Measurements from ENCODE around the gene RUSC2. TPM values are rescaled to one million over a fixed set of nuclear protein-coding genes. Genes with fewer than 3 reads are reported as not detected.
A peak's percentile ranks its signal among the peaks of the same experiment; 100 is the strongest.

The RUSC2 gene
- total RNA-seq, 4 donors from 2014 or later, result 10.0 to 60.2 (median 16.8) TPM

DNA sequence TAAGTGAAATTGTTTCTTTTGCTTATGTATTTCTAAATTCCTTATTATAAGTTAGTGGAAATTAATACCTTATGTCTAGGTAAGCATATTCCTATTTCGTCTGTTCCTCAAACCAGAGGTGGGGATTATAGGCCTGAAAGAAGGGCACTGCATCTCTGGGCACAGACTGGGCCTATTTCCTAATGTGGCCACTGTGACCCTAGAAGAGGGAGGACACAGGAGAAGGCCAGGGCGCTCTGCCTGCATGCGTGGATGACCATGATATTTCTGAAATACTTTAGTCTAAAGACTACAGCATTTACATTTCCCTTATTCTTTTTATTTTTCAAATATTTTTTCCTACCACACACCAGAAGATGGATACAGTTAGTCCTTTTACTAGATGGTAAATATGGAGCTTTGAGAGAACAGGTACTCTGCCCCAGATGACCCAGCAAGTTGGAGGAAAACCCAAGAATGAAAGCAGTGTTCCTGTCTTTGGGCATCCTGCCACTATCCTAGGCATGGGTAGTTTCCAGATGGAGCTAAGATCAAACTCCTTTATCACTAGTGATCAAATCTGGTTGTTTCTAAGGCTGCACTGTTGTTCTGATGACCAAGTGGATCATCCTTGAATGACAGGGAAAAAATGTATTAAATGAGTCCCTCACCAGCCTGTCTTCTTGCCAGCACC is 27.8 kb downstream of the RUSC2 start:
- intact Hi-C loops (cut with DNase I; ENCODE audit: low total_unique reads), result no loop called here
- no peak for DNase-seq
- H3K9me3 ChIP-seq, result no peaks in the 10 kb centered on the region
- no peak overlapping the region for H3K4me3 ChIP-seq
- peaks cover 33 to 35% of the 10 kb centered on the region in 2 donors for H3K4me1 ChIP-seq
- H3K36me3 ChIP-seq, result no peaks in the 10 kb centered on the region
- H3K27ac ChIP-seq, result peak overlapping the region; percentile 75 to 86
- H3K27me3 ChIP-seq, result no peaks in the 10 kb centered on the region
- TF ChIP-seq, protein P1, sequence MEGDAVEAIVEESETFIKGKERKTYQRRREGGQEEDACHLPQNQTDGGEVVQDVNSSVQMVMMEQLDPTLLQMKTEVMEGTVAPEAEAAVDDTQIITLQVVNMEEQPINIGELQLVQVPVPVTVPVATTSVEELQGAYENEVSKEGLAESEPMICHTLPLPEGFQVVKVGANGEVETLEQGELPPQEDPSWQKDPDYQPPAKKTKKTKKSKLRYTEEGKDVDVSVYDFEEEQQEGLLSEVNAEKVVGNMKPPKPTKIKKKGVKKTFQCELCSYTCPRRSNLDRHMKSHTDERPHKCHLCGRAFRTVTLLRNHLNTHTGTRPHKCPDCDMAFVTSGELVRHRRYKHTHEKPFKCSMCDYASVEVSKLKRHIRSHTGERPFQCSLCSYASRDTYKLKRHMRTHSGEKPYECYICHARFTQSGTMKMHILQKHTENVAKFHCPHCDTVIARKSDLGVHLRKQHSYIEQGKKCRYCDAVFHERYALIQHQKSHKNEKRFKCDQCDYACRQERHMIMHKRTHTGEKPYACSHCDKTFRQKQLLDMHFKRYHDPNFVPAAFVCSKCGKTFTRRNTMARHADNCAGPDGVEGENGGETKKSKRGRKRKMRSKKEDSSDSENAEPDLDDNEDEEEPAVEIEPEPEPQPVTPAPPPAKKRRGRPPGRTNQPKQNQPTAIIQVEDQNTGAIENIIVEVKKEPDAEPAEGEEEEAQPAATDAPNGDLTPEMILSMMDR (IDR thresholded peaks at IDR 0.05), result no peak
- TF ChIP-seq POLR2A (IDR thresholded peaks at IDR 0.05), result no peak

DNA sequence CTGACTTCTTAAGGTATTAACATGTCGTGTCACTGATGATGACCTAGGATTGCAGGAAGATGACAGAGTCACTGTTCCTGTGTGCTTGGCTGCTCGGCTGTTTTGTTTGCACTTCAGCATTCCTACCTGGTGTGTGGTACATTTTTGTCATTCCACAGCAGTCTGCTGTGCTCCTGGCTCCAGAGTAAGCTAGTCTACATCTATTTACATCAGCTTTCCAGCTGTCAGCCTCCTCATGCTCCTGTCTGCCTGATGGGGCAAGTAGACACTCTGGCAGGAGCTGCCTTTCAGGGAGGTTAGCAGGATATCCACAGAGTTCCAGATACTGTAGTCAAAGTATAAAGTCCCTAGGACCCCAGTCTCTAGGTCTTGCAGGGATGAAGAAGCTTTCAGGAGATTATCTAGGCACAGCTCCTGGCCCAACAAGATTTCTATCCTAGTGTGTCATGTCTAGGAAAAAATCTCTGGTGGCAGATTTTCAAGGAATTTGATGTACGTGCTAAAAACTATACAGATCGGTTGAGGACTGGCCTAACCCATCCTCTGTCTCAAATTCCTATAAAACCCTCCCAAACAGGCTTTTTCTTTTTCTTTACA is 28.4 kb downstream of the RUSC2 start:
- intact Hi-C loops (cut with DNase I; ENCODE audit: low total_unique reads), result no loop called here
- DNase-seq, result no peak
- H3K4me1 ChIP-seq, result peaks cover 35 to 36% of the 10 kb centered on the region in 2 donors
- no peak for TF ChIP-seq POLR2A (IDR thresholded peaks at IDR 0.05)
- TF ChIP-seq, protein P1 (IDR thresholded peaks at IDR 0.05), result no peak
- no peaks in the 10 kb centered on the region for H3K27me3 ChIP-seq
- H3K9me3 ChIP-seq, result no peaks in the 10 kb centered on the region
- H3K27ac ChIP-seq, result peak overlapping the region; percentile 75 to 86
- no peaks in the 10 kb centered on the region for H3K36me3 ChIP-seq
- H3K4me3 ChIP-seq, result no peak overlapping the region

DNA sequence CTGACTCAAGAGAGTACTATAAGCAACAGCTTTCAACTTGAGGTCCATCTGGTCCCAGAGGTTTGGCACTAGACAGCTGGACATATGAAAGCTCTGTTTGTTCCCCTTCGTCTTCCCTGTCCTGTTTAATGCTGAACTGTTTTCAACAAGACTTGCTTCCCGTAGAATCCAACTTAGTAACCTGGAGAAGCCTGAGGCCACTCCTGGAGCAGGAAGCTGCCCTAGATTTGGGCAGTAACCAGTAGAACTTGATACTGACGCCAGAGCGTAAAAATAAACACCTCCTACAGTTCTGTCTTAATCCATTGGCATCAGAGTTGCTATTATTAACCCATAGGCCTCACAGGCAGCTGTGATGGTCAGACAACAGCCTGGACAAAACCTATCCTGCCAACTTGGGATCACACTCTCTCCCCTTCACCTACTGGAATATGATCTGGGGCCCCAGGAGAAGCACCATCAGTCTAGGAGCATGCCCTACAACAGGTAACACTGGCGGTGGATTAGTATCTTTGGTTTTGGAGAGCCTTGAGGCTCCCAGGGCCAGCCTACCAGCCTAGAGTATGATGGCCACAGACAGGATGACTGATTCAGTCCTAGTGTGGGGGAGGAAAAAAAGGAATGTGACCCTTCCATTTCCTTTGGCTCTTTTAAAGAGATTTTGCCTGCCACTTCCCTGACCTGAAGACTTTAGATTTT is 29.2 kb downstream of the RUSC2 start:
- Histone ChIP-seq H3K9me3 (no peaks in the 10 kb centered on the region), H3K4me3 (no peak overlapping the region), H3K27ac (peak overlapping the region; percentile 75 to 86), H3K36me3 (no peaks in the 10 kb centered on the region), H3K27me3 (no peaks in the 10 kb centered on the region), H3K4me1 (peaks cover 35 to 36% of the 10 kb centered on the region in 2 donors)
- TF ChIP-seq, protein P1 (IDR thresholded peaks at IDR 0.05), result no peak
- TF ChIP-seq POLR2A (IDR thresholded peaks at IDR 0.05), result no peak
- intact Hi-C loops (cut with DNase I; ENCODE audit: low total_unique reads), result no loop called here
- DNase-seq, result no peak

DNA sequence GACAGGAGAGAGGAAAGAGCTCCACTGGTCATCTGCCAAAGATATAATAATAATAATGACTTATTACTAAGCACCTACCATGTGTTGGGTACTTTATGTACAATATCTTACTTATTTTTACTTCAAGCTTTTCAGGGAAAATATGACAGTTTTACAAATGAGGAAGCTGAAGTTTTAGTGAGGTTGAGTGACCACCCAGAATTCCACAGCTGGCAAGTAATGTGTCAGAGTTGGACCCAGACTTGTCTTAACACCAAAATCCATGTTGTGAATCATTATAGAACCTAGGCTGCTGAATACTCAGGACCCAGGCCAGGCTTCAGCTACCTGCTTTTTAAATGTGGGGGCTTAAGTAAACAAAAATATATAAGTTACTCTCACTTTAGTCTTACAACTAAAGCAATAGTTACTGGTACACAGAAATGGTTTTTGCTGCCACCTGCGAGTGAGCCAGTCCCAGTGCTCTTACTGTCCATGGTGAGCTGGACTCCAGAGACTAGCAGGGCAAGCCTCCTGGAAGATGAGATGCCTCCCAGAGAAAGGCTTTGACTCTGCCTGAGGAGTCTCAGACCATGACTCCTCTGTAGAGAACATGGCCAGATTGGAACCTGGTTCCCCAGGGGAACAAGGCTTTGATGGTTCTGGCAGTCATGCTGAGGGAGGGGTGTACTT is 29.9 kb downstream of the RUSC2 start:
- intact Hi-C loops (cut with DNase I; ENCODE audit: low total_unique reads), result no loop called here
- peak overlapping the region; percentile 75 to 86 for H3K27ac ChIP-seq

DNA sequence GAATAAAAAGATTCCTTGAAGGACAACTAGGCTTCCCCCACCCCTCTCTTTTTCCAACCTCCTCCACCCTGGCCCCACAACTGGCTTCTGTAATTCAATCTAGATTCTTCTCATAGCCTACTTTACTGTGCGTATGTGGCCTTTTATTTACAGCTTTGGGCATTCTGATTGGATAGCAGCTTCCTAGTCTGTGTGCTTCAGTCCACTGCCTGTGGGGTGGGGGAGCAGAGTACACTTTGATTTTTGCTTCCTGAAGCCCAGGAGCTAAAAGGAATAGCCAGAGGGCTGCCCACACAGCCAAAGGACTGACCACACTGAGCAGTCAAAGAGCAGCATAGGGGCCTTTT is 30.4 kb downstream of the RUSC2 start:
- DNase-seq, result no peak
- Histone ChIP-seq H3K4me3 (no peak overlapping the region), H3K27me3 (no peaks in the 10 kb centered on the region), H3K4me1 (peaks cover 35 to 36% of the 10 kb centered on the region in 2 donors), H3K27ac (peak overlapping the region; percentile 75 to 86), H3K36me3 (no peaks in the 10 kb centered on the region), H3K9me3 (no peaks in the 10 kb centered on the region)
- intact Hi-C loops (cut with DNase I; ENCODE audit: low total_unique reads), result no loop called here
- TF ChIP-seq POLR2A (IDR thresholded peaks at IDR 0.05), result no peak
- TF ChIP-seq, protein P1 (IDR thresholded peaks at IDR 0.05), result no peak

More for the DNA sequence above, 29.9 kb downstream of the RUSC2 start:
- no peaks in the 10 kb centered on the region for H3K36me3 ChIP-seq
- H3K4me1 ChIP-seq, result peaks cover 35 to 36% of the 10 kb centered on the region in 2 donors
- DNase-seq, result no peak
- no peak overlapping the region for H3K4me3 ChIP-seq
- TF ChIP-seq POLR2A (IDR thresholded peaks at IDR 0.05), result no peak
- H3K27me3 ChIP-seq, result no peaks in the 10 kb centered on the region
- H3K9me3 ChIP-seq, result no peaks in the 10 kb centered on the region
